Activated T-cell treated with anti-CD3 and anti-CD28 coated beads, Interleukin-2, amount 50 U/mL, for 72 hours (primary cell): ENCODE measurements around the gene IL2. TPM values are rescaled to one million over a fixed set of nuclear protein-coding genes. Genes with fewer than 3 reads are reported as not detected.

Experiments
- ATAC-seq, 2 donors: fragments of 150-1000 bp; cut with Tn5 transposase; replicated peaks in 1 of 2; 2 replicates each; pipeline ENCODE4 v1.10.0; 2021; ENCODE audit warnings: moderate library complexity in 2 of 2, mild to moderate bottlenecking in 1 of 2
- DNase-seq, 2 donors: peaks; one replicate each; pipeline ENCODE4 v3.0.0; 2021 to 2022; ENCODE audit warnings: mixed read lengths in 1 of 2
- H3K27ac Mint-ChIP-seq: one replicate; pipeline ENCODE4 v1.8.0; 2022; ENCODE audit warnings: mild to moderate bottlenecking, moderate library complexity, mixed read lengths
- H3K27me3 Mint-ChIP-seq: one replicate; pipeline ENCODE4 v1.8.0; 2022; ENCODE audit warnings: low read depth, mixed read lengths
- H3K36me3 Mint-ChIP-seq, 2 donors: one replicate each; pipeline ENCODE4 v1.8.0; 2022; ENCODE audit warnings: mixed read lengths in 2 of 2, mild to moderate bottlenecking in 1 of 2; ENCODE audit not compliant: insufficient read depth in 2 of 2
- H3K4me1 Mint-ChIP-seq: one replicate; pipeline ENCODE4 v1.8.0; 2022; ENCODE audit warnings: low read depth, mixed read lengths
- H3K4me3 Mint-ChIP-seq, 2 donors: one replicate each; pipeline ENCODE4 v1.8.0; 2022; ENCODE audit warnings: mild to moderate bottlenecking in 2 of 2, mixed read lengths in 2 of 2, moderate library complexity in 2 of 2
- H3K9me3 Mint-ChIP-seq, 2 donors: one replicate each; pipeline ENCODE4 v1.8.0; 2022; ENCODE audit warnings: mixed read lengths in 2 of 2
- total RNA-seq, 2 donors: library from RNA; stranded (reverse); gene quantifications; one replicate each; pipeline ENCODE4 v1.2.3, GENCODE V29; 2022

Gene IL2
- 10 to 100 TPM; 19.1 to 24.8 TPM for total RNA-seq

GRCh38 chr4:122456231-122457116 is at the start of gene IL2:
Gene IL2 (minus strand): TSS chr4:122456725. CDS start chr4:122456440, 285 bp downstream.
- ATAC-seq (peak; percentile 50 to 52), DNase-seq (no peak)
- Mint-ChIP-seq H3K4me1 (peaks cover 62% of the 10 kb centered on the region), H3K27ac (peak within 1 kb of the TSS; percentile 94), H3K4me3 (peak within 1 kb of the TSS; percentile 50 to 94), H3K36me3 (peaks cover 0 to 2% of the 10 kb centered on the region in 2 donors), H3K9me3 (no peaks in the 10 kb centered on the region), H3K27me3 (no peaks in the 10 kb centered on the region)

GRCh38 chr4:122503214-122503613 is 46.7 kb upstream of the IL2 start:
- Mint-ChIP-seq H3K4me1 (peaks cover 53% of the 10 kb centered on the region), H3K36me3 (peaks cover 0 to 4% of the 10 kb centered on the region in 2 donors), H3K27me3 (peaks cover 8% of the 10 kb centered on the region), H3K27ac (no peak overlapping the region), H3K4me3 (peak overlapping the region in 1 of 2 donors; percentile 3), H3K9me3 (no peaks in the 10 kb centered on the region)
- ATAC-seq (peak; percentile 83), DNase-seq (peak; percentile 14 to 24)

GRCh38 chr4:122500852-122501501 is 44.5 kb upstream of the IL2 start:
- Mint-ChIP-seq H3K27me3 (peaks cover 8% of the 10 kb centered on the region), H3K4me1 (peaks cover 31% of the 10 kb centered on the region), H3K27ac (no peak overlapping the region), H3K9me3 (no peaks in the 10 kb centered on the region), H3K4me3 (no peak overlapping the region), H3K36me3 (peaks cover 0 to 6% of the 10 kb centered on the region in 2 donors)
- ATAC-seq (no peak), DNase-seq (no peak)

GRCh38 chr4:122489061-122489460 is 32.5 kb upstream of the IL2 start:
- DNase-seq (no peak), ATAC-seq (no peak)
- Mint-ChIP-seq H3K9me3 (peaks cover 21 to 29% of the 10 kb centered on the region in 2 donors), H3K36me3 (peaks cover 15 to 33% of the 10 kb centered on the region in 2 donors), H3K4me1 (no peaks in the 10 kb centered on the region), H3K4me3 (no peak overlapping the region), H3K27ac (no peak overlapping the region), H3K27me3 (peaks cover 7% of the 10 kb centered on the region)

- Mint-ChIP-seq H3K27me3 (peaks cover 7% of the 10 kb centered on the region), H3K27ac (no peak overlapping the region), H3K9me3 (peaks cover 9 to 11% of the 10 kb centered on the region in 2 donors), H3K4me3 (no peak overlapping the region), H3K36me3 (peaks cover 4 to 12% of the 10 kb centered on the region in 2 donors), H3K4me1 (peaks cover 11% of the 10 kb centered on the region)
- DNase-seq (no peak), ATAC-seq (no peak)
Observed at GRCh38 chr4:122483481-122483880, 27.0 kb upstream of the IL2 start.

GRCh38 chr4:122481766-122482405 is 25.4 kb upstream of the IL2 start:
- Mint-ChIP-seq H3K27ac (no peak overlapping the region), H3K4me3 (no peak overlapping the region), H3K27me3 (peaks cover 1% of the 10 kb centered on the region), H3K9me3 (peaks cover 2% of the 10 kb centered on the region in 2 donors), H3K36me3 (peaks cover 0 to 2% of the 10 kb centered on the region in 2 donors), H3K4me1 (peaks cover 17% of the 10 kb centered on the region)
- ATAC-seq, result no peak
- DNase-seq, result no peak

- peaks cover 17% of the 10 kb centered on the region for H3K4me1 Mint-ChIP-seq
Observed at GRCh38 chr4:122480655-122481487, 24.3 kb upstream of the IL2 start.

GRCh38 chr4:122479935-122480416 is 23.5 kb upstream of the IL2 start:
- Mint-ChIP-seq H3K27ac (no peak overlapping the region), H3K9me3 (peaks cover 4 to 6% of the 10 kb centered on the region in 2 donors), H3K4me1 (peaks cover 17% of the 10 kb centered on the region), H3K27me3 (no peaks in the 10 kb centered on the region), H3K36me3 (peaks cover 0 to 2% of the 10 kb centered on the region in 2 donors), H3K4me3 (no peak overlapping the region)
- no peak for ATAC-seq
- DNase-seq, result no peak

More at GRCh38 chr4:122480655-122481487, 24.3 kb upstream of the IL2 start:
- DNase-seq, result no peak
- ATAC-seq, result no peak
- Mint-ChIP-seq H3K36me3 (no peaks in the 10 kb centered on the region), H3K27ac (no peak overlapping the region), H3K27me3 (no peaks in the 10 kb centered on the region), H3K9me3 (peaks cover 0 to 3% of the 10 kb centered on the region in 2 donors), H3K4me3 (no peak overlapping the region)

GRCh38 chr4:122476745-122477144 is 20.2 kb upstream of the IL2 start:
- H3K36me3 Mint-ChIP-seq, result peaks cover 2 to 5% of the 10 kb centered on the region in 2 donors
- no peaks in the 10 kb centered on the region for H3K27me3 Mint-ChIP-seq
- ATAC-seq (peak in 1 of 2 donors; percentile 45), DNase-seq (no peak)
- no peak overlapping the region for H3K27ac Mint-ChIP-seq
- H3K9me3 Mint-ChIP-seq, result peaks cover 7 to 12% of the 10 kb centered on the region in 2 donors
- H3K4me3 Mint-ChIP-seq, result no peak overlapping the region
- H3K4me1 Mint-ChIP-seq, result peaks cover 17% of the 10 kb centered on the region

GRCh38 chr4:122476126-122476525 is 19.6 kb upstream of the IL2 start:
- ATAC-seq (no peak), DNase-seq (no peak)
- H3K4me3 Mint-ChIP-seq, result no peak overlapping the region
- peaks cover 7 to 12% of the 10 kb centered on the region in 2 donors for H3K9me3 Mint-ChIP-seq
- no peak overlapping the region for H3K27ac Mint-ChIP-seq
- peaks cover 2 to 5% of the 10 kb centered on the region in 2 donors for H3K36me3 Mint-ChIP-seq
- peaks cover 17% of the 10 kb centered on the region for H3K4me1 Mint-ChIP-seq
- H3K27me3 Mint-ChIP-seq, result no peaks in the 10 kb centered on the region

- no peak for DNase-seq
- Mint-ChIP-seq H3K27me3 (no peaks in the 10 kb centered on the region), H3K27ac (no peak overlapping the region), H3K36me3 (peaks cover 2 to 5% of the 10 kb centered on the region in 2 donors), H3K9me3 (peaks cover 7 to 12% of the 10 kb centered on the region in 2 donors), H3K4me1 (peaks cover 17% of the 10 kb centered on the region), H3K4me3 (no peak overlapping the region)
- ATAC-seq, result no peak
Observed at GRCh38 chr4:122475233-122475632, 18.7 kb upstream of the IL2 start.

GRCh38 chr4:122469457-122469856 is 12.9 kb upstream of the IL2 start:
- Mint-ChIP-seq H3K4me3 (no peak overlapping the region), H3K4me1 (peaks cover 6% of the 10 kb centered on the region), H3K36me3 (peaks cover 8 to 11% of the 10 kb centered on the region in 2 donors), H3K9me3 (peaks cover 5 to 6% of the 10 kb centered on the region in 2 donors), H3K27ac (no peak overlapping the region), H3K27me3 (no peaks in the 10 kb centered on the region)
- DNase-seq (no peak), ATAC-seq (peak in 1 of 2 donors; percentile 27)
